Neural progenitor cell (in vitro differentiated cells): ENCODE measurements around the gene PCDHA6.

Experiments
- EZH2 ChIP-seq: fragments of 200-600 bp; sonication (generic); IDR thresholded peaks from 2 replicates; pipeline ENCODE4 v1.6.1; 2017; ENCODE audit warnings: antibody characterized with exemption, mild to moderate bottlenecking, moderate library complexity
- TF ChIP-seq, protein P1 (sequence below): fragments of 200-600 bp; sonication (generic); IDR thresholded peaks from 2 replicates; pipeline ENCODE4 v1.5.1; 2017; ENCODE audit warnings: antibody characterized with exemption, mild to moderate bottlenecking

DNA sequence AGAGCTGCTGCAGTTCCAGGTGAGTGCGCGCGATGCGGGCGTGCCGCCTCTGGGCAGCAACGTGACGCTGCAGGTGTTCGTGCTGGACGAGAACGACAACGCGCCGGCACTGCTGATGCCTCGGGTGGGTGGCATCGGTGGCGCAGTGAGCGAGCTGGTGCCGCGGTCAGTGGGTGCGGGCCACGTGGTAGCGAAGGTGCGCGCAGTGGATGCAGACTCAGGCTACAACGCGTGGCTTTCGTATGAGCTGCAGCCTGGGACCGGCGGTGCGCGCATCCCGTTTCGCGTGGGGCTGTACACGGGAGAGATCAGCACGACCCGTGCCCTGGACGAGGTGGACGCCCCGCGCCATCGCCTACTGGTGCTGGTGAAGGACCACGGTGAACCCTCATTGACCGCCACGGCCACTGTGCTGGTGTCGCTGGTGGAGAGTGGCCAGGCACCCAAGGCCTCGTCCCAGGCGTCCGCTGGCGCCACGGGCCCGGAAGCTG is 24.9 kb upstream of the PCDHA6 start:
- TF ChIP-seq, protein P1, sequence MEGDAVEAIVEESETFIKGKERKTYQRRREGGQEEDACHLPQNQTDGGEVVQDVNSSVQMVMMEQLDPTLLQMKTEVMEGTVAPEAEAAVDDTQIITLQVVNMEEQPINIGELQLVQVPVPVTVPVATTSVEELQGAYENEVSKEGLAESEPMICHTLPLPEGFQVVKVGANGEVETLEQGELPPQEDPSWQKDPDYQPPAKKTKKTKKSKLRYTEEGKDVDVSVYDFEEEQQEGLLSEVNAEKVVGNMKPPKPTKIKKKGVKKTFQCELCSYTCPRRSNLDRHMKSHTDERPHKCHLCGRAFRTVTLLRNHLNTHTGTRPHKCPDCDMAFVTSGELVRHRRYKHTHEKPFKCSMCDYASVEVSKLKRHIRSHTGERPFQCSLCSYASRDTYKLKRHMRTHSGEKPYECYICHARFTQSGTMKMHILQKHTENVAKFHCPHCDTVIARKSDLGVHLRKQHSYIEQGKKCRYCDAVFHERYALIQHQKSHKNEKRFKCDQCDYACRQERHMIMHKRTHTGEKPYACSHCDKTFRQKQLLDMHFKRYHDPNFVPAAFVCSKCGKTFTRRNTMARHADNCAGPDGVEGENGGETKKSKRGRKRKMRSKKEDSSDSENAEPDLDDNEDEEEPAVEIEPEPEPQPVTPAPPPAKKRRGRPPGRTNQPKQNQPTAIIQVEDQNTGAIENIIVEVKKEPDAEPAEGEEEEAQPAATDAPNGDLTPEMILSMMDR, result no peak
- no peak for TF ChIP-seq EZH2
